HG03159 (cell line): Measurements from ENCODE around the gene KIAA0319L.
"Not testable (repeated sequence)": the region's sequence is repeated elsewhere in the genome, so short reads cannot be mapped to it uniquely, and the experiment has no call there.

Source experiments
- ATAC-seq: cut with Tn5 transposase; IDR thresholded peaks from one replicate; pipeline ENCODE4 v1.9.1; 2021; ENCODE audit warnings: mild to moderate bottlenecking, moderate library complexity; ENCODE audit not compliant: unreplicated experiment

The KIAA0319L gene

GRCh38 chr1:35585281-35585680 lies 28.1 kb upstream of the KIAA0319L start:
- no peak for ATAC-seq

GRCh38 chr1:35581621-35582020 lies 24.4 kb upstream of the KIAA0319L start:
- ATAC-seq: not testable (repeated sequence)

GRCh38 chr1:35580949-35581388 lies 23.8 kb upstream of the KIAA0319L start:
- ATAC-seq: no peak

- peak; percentile 70 for ATAC-seq
Observed at GRCh38 chr1:35577071-35577998, 20.1 kb upstream of the KIAA0319L start.

GRCh38 chr1:35576766-35577070 lies 19.5 kb upstream of the KIAA0319L start:
- not testable (repeated sequence) for ATAC-seq

- no peak for ATAC-seq
Observed at GRCh38 chr1:35576061-35576765, 19.0 kb upstream of the KIAA0319L start.

- ATAC-seq: no peak
Observed at GRCh38 chr1:35575416-35575958, 18.3 kb upstream of the KIAA0319L start.

GRCh38 chr1:35574655-35575415 lies 17.6 kb upstream of the KIAA0319L start:
- ATAC-seq: no peak

- ATAC-seq: no peak
Observed at GRCh38 chr1:35574125-35574654, 17.0 kb upstream of the KIAA0319L start.

- ATAC-seq: no peak
Observed at GRCh38 chr1:35573198-35574124, 16.3 kb upstream of the KIAA0319L start, which contains the start of gene TFAP2E. Gene TFAP2E (plus strand): TSS chr1:35573314. CDS start chr1:35573578, 264 bp downstream.

- no peak for ATAC-seq
Observed at GRCh38 chr1:35572296-35572695, 15.1 kb upstream of the KIAA0319L start.

GRCh38 chr1:35571263-35571662 lies 14.1 kb upstream of the KIAA0319L start:
- ATAC-seq: no peak

GRCh38 chr1:35570589-35571137 lies 13.5 kb upstream of the KIAA0319L start:
- ATAC-seq: no peak

- ATAC-seq: no peak
Observed at GRCh38 chr1:35569936-35570335, 12.7 kb upstream of the KIAA0319L start.

GRCh38 chr1:35568975-35569395 lies 11.8 kb upstream of the KIAA0319L start:
- ATAC-seq: no peak

- ATAC-seq: no peak
Observed at GRCh38 chr1:35567947-35568558, 10.8 kb upstream of the KIAA0319L start.

GRCh38 chr1:35565742-35566133 lies 8.5 kb upstream of the KIAA0319L start:
- ATAC-seq: no peak

- ATAC-seq: no peak
Observed at GRCh38 chr1:35564884-35565741, 7.9 kb upstream of the KIAA0319L start.
